ENCODE measurements around the gene DAPP1.
A peak's percentile ranks its signal among the peaks of the same experiment; 100 is the strongest.

Gene DAPP1

DNA sequence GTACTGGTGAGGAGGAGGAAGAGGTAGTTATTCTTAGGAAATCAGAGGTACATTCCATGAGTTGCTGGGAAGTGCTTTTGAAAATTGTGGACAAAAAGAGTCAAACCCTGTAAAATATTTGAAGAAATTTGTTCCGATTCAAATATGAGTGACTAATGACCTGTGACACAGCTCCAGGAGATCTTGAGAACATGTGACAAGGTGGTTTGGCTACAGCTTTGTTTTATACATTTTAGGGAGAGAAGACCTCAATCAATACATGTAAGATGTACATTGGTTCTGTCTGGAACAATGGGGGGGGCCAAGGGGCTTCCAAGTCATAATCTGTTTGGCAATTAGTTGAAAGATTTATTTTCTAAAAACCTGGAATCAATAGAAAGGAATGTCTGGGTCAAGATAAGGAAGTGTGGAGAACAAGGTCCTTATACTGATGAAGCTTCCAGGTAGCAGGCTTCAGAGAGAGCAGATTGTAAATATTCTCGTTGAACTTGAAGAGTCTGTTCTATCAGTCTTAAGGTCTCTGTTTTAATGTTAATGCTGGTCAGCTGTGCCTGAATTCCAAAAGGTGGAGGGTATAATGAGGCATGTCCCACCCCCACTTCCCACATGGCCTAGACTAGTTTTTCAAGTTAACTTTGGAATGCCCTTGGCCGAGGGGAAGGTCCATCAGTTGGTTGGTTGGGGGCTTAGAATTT lies 15.5 kb upstream of the DAPP1 start:
- H3K4me3 ChIP-seq (ENCODE audit: low read length), result no peak overlapping the region
- DNase-seq (ENCODE audit: low read depth), result no peak
- TF ChIP-seq, protein P1, sequence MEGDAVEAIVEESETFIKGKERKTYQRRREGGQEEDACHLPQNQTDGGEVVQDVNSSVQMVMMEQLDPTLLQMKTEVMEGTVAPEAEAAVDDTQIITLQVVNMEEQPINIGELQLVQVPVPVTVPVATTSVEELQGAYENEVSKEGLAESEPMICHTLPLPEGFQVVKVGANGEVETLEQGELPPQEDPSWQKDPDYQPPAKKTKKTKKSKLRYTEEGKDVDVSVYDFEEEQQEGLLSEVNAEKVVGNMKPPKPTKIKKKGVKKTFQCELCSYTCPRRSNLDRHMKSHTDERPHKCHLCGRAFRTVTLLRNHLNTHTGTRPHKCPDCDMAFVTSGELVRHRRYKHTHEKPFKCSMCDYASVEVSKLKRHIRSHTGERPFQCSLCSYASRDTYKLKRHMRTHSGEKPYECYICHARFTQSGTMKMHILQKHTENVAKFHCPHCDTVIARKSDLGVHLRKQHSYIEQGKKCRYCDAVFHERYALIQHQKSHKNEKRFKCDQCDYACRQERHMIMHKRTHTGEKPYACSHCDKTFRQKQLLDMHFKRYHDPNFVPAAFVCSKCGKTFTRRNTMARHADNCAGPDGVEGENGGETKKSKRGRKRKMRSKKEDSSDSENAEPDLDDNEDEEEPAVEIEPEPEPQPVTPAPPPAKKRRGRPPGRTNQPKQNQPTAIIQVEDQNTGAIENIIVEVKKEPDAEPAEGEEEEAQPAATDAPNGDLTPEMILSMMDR (conservative IDR thresholded peaks at IDR 0.05; ENCODE audit: low read length), result no peak

DNA sequence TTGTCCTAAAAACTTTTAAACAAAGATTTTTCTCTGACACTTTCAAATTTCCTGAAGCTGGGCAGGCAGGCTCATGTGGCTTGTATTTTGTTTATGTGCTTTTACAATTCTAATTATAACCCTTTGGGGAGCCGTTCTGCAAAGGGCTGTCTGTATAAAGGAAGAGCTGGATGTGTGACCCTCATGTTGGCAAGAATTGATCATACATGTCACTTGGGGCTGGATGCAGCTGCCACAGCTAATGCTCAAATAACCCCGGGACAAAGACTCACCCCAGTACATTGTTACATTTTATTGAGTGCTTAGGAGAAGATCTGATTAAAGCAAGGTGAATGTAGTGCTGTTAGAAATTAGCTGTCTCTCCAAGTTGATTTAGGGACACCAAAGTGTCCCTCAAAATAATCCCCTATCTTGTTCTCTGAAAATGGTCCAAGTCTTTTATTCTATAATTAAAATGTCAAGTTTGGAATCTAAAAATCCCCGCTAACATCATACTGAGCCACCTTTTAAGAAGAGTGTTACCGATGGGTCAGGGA lies 13.0 kb upstream of the DAPP1 start:
- no peak overlapping the region for H3K4me3 ChIP-seq (ENCODE audit: low read length)
- TF ChIP-seq, protein P1 (conservative IDR thresholded peaks at IDR 0.05; ENCODE audit: low read length), result no peak
- DNase-seq (ENCODE audit: low read depth), result no peak

DNA sequence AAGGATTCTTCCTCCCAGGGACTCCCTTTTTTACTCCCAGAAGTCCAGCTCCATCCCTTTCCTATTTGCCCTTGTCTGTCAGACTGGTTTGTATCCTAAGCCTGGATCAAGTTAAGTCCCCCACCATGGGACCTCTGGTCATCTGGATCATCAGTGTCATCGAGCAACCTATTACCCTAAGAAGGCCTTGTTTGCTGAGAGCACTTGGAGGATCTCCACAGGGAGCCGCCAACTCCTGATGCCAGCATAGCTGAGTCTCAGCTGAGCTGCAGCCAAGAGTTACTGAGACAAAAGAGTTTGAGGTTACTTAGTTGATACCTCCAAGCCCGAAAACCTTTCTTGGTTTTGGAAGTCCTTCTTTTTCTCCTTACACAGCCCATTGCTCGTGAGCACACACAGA lies 10.1 kb upstream of the DAPP1 start:
- no peak for DNase-seq (ENCODE audit: low read depth)
- H3K4me3 ChIP-seq (ENCODE audit: low read length), result no peak overlapping the region
- TF ChIP-seq, protein P1 (conservative IDR thresholded peaks at IDR 0.05; ENCODE audit: low read length), result no peak

DNA sequence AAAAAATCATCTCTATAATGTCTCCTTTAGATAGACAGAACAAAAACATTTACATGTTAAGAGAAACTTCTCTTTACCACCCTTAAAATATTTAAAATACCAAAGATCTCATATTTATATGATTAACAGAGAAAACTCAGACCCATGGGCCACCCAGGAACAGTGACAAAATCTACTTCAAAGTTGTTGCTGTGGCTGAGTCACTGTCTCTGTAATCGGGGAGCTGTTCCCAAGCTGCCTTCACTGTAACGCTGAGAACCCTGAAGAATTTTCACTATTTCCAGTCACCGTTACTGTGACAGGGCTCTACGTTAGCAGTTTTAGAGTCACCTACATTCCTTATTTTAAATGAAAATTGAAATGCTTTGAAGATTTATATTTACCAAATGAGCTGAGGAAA lies 9.0 kb upstream of the DAPP1 start:
- H3K4me3 ChIP-seq (ENCODE audit: low read length), result no peak overlapping the region
- TF ChIP-seq, protein P1 (conservative IDR thresholded peaks at IDR 0.05; ENCODE audit: low read length), result no peak
- DNase-seq (ENCODE audit: low read depth), result no peak

DNA sequence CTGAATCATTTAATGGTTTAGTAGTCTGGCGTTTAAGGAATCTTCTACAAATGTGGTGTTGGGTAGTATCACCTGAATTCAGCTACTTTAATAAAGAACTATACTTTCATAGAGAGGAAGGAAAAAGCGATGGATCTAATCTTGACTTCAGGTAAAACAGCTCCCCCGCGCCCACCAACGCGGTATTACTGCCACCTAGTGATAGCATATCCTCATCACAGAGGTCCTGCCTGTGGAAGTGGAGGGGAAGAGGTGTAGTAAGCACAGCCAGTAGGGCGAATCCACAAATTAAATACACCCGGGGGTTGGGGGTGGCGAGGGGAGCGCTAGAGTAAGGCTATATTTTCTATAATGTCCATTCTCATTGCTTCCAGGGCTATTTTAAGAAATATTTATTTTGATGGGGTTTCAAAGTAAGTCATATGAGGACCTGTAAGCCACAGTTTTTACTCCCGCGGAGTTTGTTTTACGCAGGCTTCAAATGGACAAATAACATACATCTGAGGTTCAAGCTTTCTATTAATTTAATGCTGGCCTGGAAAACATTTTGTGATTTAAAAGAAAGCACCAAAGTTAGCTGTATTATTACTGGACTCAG lies 8.3 kb upstream of the DAPP1 start:
- peak; percentile 6 for DNase-seq (ENCODE audit: low read depth)
- no peak overlapping the region for H3K4me3 ChIP-seq (ENCODE audit: low read length)
- TF ChIP-seq, protein P1 (conservative IDR thresholded peaks at IDR 0.05; ENCODE audit: low read length), result peak; percentile 49

DNA sequence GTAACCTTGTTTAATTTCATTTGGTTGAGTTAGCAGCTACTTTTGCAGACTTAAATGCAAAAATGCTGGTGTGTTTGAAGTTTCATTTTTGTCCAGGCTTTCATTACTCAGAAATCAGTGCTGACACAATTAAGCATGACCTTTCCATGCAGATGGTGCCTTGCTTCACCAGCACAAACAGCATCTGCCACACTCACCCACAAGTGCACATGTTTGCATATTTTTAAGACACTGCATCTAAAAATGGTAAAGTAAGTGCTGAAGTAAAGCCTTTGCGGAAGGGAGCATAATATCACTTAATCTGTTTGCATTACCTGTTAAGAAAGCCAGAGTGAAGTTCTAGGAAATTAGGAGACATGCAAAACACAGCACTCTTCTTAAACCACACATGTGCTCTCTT lies 7.3 kb upstream of the DAPP1 start:
- no peak overlapping the region for H3K4me3 ChIP-seq (ENCODE audit: low read length)
- DNase-seq (ENCODE audit: low read depth), result peak; percentile 2
- TF ChIP-seq, protein P1 (conservative IDR thresholded peaks at IDR 0.05; ENCODE audit: low read length), result no peak

DNA sequence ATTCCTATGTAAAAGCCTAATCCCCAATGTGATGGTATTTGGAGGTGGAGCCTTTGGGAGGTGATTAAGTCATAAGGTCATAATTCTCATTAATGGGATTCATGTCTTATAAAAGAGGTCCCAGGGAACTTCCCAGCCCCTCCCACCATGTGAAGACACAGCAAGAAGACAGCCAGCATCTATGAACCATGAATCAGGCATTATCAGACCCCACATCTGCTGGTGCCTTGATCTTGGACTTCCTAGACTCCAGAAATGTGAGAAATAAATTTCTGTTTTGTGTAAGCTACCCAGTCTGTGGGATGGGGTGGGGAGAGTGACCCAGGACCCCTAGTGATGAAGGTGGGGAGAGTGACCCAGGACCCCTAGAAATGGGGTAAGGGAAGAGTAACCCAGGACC lies 6.1 kb upstream of the DAPP1 start:
- DNase-seq (ENCODE audit: low read depth), result no peak
- no peak overlapping the region for H3K4me3 ChIP-seq (ENCODE audit: low read length)
- TF ChIP-seq, protein P1 (conservative IDR thresholded peaks at IDR 0.05; ENCODE audit: low read length), result no peak
